HCT116 (cell line): ENCODE data around the gene INTS1.

Source experiments
- CEBPB ChIP-seq: IDR thresholded peaks from 2 replicates; pipeline ENCODE4 v1.6.1; 2012; ENCODE audit warnings: low read depth
- CTCF ChIP-seq, 3 experiments: fragments of 200-600 bp in 1 of 3; sonication (generic) in 1 of 3; IDR thresholded peaks in 2 of 3; conservative IDR thresholded peaks in 1 of 3; 2 replicates each; pipeline ENCODE4 v1.5.1; 2012 to 2017; ENCODE audit warnings: low read depth in 2 of 3, low read length in 2 of 3, antibody characterized with exemption in 1 of 3, borderline replicate concordance in 1 of 3, control low read depth in 1 of 3, mild to moderate bottlenecking in 1 of 3, mixed read lengths in 1 of 3, mixed run types in 1 of 3, moderate library complexity in 1 of 3; ENCODE audit not compliant: insufficient read depth in 1 of 3
- POLR2A ChIP-seq: IDR thresholded peaks from 2 replicates; pipeline ENCODE4 v1.7.0; 2011; ENCODE audit warnings: borderline replicate concordance; ENCODE audit not compliant: insufficient read depth, insufficient read length; ENCODE audit errors: extremely low read depth
- POLR2AphosphoS5 ChIP-seq: IDR thresholded peaks from 2 replicates; pipeline ENCODE4 v1.6.1; 2011; ENCODE audit warnings: mild to moderate bottlenecking, low read depth, low read length, moderate library complexity
- RAD21 ChIP-seq: IDR thresholded peaks from 2 replicates; pipeline ENCODE4 v1.6.1; 2012; ENCODE audit warnings: low read depth, mild to moderate bottlenecking
- SP1 ChIP-seq: IDR thresholded peaks from 2 replicates; pipeline ENCODE4 v1.6.1; 2012; ENCODE audit warnings: low read depth
- YY1 ChIP-seq: IDR thresholded peaks from 2 replicates; pipeline ENCODE4 v1.6.1; 2011; ENCODE audit warnings: low read length, low read depth, moderate library complexity, mild to moderate bottlenecking; ENCODE audit not compliant: insufficient replicate concordance; ENCODE audit errors: extremely low read depth

- TF ChIP-seq POLR2AphosphoS5 (no peak), CTCF (IDR thresholded peaks at IDR 0.05 in 2 of 3, conservative IDR thresholded peaks at IDR 0.05 in 1 of 3; ENCODE audit: borderline replicate concordance in 1 of 3, insufficient read depth in 1 of 3, low read depth in 2 of 3, low read length in 2 of 3) (no peak), YY1 (no peak), RAD21 (no peak), SP1 (no peak), POLR2A (no peak), CEBPB (no peak)
These were observed 35.9 kb upstream of the INTS1 start for GRCh38 chr7:1539882-1540775.
